ENCODE results near the gene EBI3.

GRCh38 chr19:4194353-4194752, 35.0 kb upstream of the EBI3 start:
- no peak for TF ChIP-seq CTCF (IDR thresholded peaks at IDR 0.05; ENCODE audit: low read depth, low read length, missing input control)
- no peak for TF ChIP-seq RXRA (IDR thresholded peaks at IDR 0.05)
- TF ChIP-seq REST (IDR thresholded peaks at IDR 0.05), result no peak
- TF ChIP-seq SP1 (IDR thresholded peaks at IDR 0.05), result no peak
- no peak for TF ChIP-seq FOXA1 (IDR thresholded peaks at IDR 0.05)
- TF ChIP-seq EGR1 (IDR thresholded peaks at IDR 0.05; ENCODE audit: low read depth in 2 of 2), result no peak
- no peak for TF ChIP-seq ATF3 (IDR thresholded peaks at IDR 0.05)
- TF ChIP-seq GABPA (IDR thresholded peaks at IDR 0.05 in 1 of 2, conservative IDR thresholded peaks at IDR 0.05 in 1 of 2), result no peak
- TF ChIP-seq JUND (IDR thresholded peaks at IDR 0.05), result no peak
- no peak for TF ChIP-seq YY1 (IDR thresholded peaks at IDR 0.05)
- TF ChIP-seq ZBTB33 (IDR thresholded peaks at IDR 0.05), result no peak
- no peak for TF ChIP-seq RAD21 (IDR thresholded peaks at IDR 0.05)

Data from liver (tissue), 3 donors.